ENCODE data around the gene FAM241B.

- no peak for TF ChIP-seq CTCF (IDR thresholded peaks at IDR 0.05)
- TF ChIP-seq EP300 (IDR thresholded peaks at IDR 0.05), result no peak
Observed at GRCh38 chr10:69583106-69583505, 46.9 kb upstream of the FAM241B start.
